Measurements from ENCODE around the gene EMCN.

Gene EMCN

GRCh38 chr4:100517864-100518341 is at the start of gene EMCN:
Gene EMCN, minus strand, starts transcription at chr4:100518022. Its CDS starts 108 bp downstream, at chr4:100517914.
- Histone ChIP-seq H2AFZ (ENCODE audit: low read depth) (no peak within 1 kb of the TSS), H3K9ac (no peak within 1 kb of the TSS), H3K4me2 (no peak within 1 kb of the TSS), H3K4me1 (ENCODE audit: low read depth, poor library complexity, severe bottlenecking) (no peaks in the 10 kb centered on the region), H3K27ac (no peak within 1 kb of the TSS), H3K79me2 (ENCODE audit: insufficient read depth, low read depth) (no peaks in the 10 kb centered on the region), H3K36me3 (ENCODE audit: insufficient read depth) (no peaks in the 10 kb centered on the region), H3K27me3 (ENCODE audit: insufficient read depth, low read depth) (no peaks in the 10 kb centered on the region), H4K20me1 (ENCODE audit: insufficient read depth) (no peaks in the 10 kb centered on the region), H3K4me3 (IDR thresholded peaks at IDR 0.05; ENCODE audit: insufficient read depth, low read depth, low read length) (no peak within 1 kb of the TSS)
- TF ChIP-seq, protein P1, sequence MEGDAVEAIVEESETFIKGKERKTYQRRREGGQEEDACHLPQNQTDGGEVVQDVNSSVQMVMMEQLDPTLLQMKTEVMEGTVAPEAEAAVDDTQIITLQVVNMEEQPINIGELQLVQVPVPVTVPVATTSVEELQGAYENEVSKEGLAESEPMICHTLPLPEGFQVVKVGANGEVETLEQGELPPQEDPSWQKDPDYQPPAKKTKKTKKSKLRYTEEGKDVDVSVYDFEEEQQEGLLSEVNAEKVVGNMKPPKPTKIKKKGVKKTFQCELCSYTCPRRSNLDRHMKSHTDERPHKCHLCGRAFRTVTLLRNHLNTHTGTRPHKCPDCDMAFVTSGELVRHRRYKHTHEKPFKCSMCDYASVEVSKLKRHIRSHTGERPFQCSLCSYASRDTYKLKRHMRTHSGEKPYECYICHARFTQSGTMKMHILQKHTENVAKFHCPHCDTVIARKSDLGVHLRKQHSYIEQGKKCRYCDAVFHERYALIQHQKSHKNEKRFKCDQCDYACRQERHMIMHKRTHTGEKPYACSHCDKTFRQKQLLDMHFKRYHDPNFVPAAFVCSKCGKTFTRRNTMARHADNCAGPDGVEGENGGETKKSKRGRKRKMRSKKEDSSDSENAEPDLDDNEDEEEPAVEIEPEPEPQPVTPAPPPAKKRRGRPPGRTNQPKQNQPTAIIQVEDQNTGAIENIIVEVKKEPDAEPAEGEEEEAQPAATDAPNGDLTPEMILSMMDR (conservative IDR thresholded peaks at IDR 0.05; ENCODE audit: low read depth, low read length), result no peak

GRCh38 chr4:100566396-100566795 is 48.6 kb upstream of the EMCN start:
- H3K36me3 ChIP-seq (ENCODE audit: insufficient read depth), result no peaks in the 10 kb centered on the region
- H3K4me3 ChIP-seq (IDR thresholded peaks at IDR 0.05; ENCODE audit: insufficient read depth, low read depth, low read length), result no peak overlapping the region
- no peaks in the 10 kb centered on the region for H3K79me2 ChIP-seq (ENCODE audit: insufficient read depth, low read depth)
- no peaks in the 10 kb centered on the region for H4K20me1 ChIP-seq (ENCODE audit: insufficient read depth)
- no peak overlapping the region for H2AFZ ChIP-seq (ENCODE audit: low read depth)
- no peak overlapping the region for H3K27ac ChIP-seq
- no peak overlapping the region for H3K9ac ChIP-seq
- H3K27me3 ChIP-seq (ENCODE audit: insufficient read depth, low read depth), result no peaks in the 10 kb centered on the region
- TF ChIP-seq, protein P1 (conservative IDR thresholded peaks at IDR 0.05; ENCODE audit: low read depth, low read length), result no peak
- no peak overlapping the region for H3K4me2 ChIP-seq
- H3K4me1 ChIP-seq (ENCODE audit: low read depth, poor library complexity, severe bottlenecking), result peaks cover 12% of the 10 kb centered on the region

DNA sequence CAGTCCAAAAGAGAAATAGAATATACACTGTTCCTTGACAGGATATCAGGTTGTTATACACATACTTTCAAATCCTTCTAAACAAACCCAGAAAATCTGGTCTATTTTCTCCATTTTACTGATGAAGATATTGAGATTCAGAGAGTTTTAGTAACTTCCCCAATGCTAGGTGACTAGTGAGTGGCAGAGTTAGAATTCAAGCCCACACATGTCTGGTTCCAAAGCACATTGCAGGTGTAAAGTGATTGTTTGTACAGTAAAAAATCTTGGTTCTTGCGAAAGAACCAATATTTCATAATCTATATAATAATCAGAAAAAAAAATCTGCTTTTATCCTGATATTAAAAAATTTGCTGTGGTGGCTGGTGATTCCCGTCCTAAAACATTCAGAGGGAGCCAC is 39.5 kb upstream of the EMCN start:
- Histone ChIP-seq H3K36me3 (ENCODE audit: insufficient read depth) (no peaks in the 10 kb centered on the region), H3K4me2 (no peak overlapping the region), H3K9ac (no peak overlapping the region), H3K79me2 (ENCODE audit: insufficient read depth, low read depth) (no peaks in the 10 kb centered on the region), H3K4me1 (ENCODE audit: low read depth, poor library complexity, severe bottlenecking) (no peaks in the 10 kb centered on the region), H2AFZ (ENCODE audit: low read depth) (no peak overlapping the region), H3K27me3 (ENCODE audit: insufficient read depth, low read depth) (no peaks in the 10 kb centered on the region), H4K20me1 (ENCODE audit: insufficient read depth) (no peaks in the 10 kb centered on the region), H3K27ac (no peak overlapping the region), H3K4me3 (IDR thresholded peaks at IDR 0.05; ENCODE audit: insufficient read depth, low read depth, low read length) (no peak overlapping the region)
- TF ChIP-seq, protein P1 (conservative IDR thresholded peaks at IDR 0.05; ENCODE audit: low read depth, low read length), result no peak

DNA sequence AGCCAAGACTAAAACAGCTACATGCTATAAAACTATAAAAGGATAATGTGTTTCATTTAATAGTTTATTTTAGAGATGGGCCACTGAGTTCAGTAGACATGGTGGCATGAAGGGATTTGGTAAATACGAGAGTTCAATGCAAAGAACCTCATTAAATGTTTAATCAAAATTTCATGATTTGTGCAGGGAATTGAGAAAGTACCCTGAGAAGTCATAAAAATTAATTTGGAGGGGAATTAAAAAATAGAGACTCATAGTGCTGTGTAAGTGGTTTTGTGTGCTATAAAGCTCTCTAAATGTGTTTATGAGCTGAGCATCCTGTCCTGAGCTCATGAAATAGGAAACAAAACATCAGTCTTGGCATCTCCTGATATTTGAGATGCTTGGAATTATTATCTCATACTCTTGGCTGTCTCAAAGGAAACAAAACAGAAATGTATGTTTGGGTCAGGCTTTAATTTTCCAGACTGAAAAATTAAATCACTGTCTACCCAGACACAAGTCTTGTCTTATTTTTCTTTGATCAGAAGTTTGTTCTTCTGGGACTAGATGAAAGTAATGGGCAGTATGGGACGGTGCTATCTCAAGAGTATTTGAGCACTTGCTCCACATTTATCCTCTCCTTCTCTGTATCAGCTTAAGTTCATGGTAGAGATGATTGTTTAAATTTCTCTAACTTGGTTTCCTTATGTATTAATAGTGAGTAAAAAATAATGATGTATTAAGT is 38.0 kb upstream of the EMCN start:
- Histone ChIP-seq H3K4me2 (no peak overlapping the region), H4K20me1 (ENCODE audit: insufficient read depth) (no peaks in the 10 kb centered on the region), H3K27ac (no peak overlapping the region), H2AFZ (ENCODE audit: low read depth) (no peak overlapping the region), H3K36me3 (ENCODE audit: insufficient read depth) (no peaks in the 10 kb centered on the region), H3K79me2 (ENCODE audit: insufficient read depth, low read depth) (no peaks in the 10 kb centered on the region), H3K27me3 (ENCODE audit: insufficient read depth, low read depth) (no peaks in the 10 kb centered on the region), H3K4me3 (IDR thresholded peaks at IDR 0.05; ENCODE audit: insufficient read depth, low read depth, low read length) (no peak overlapping the region), H3K4me1 (ENCODE audit: low read depth, poor library complexity, severe bottlenecking) (no peaks in the 10 kb centered on the region), H3K9ac (no peak overlapping the region)
- TF ChIP-seq, protein P1 (conservative IDR thresholded peaks at IDR 0.05; ENCODE audit: low read depth, low read length), result no peak

Data from KMS-11 (cell line).